Peyer's patch (tissue), 4 donors: Measurements from ENCODE around the gene ARHGEF12. TPM values are rescaled to one million over a fixed set of nuclear protein-coding genes. Genes with fewer than 3 reads are reported as not detected.

Source experiments
- DNase-seq, 3 donors: peaks; one replicate each; pipeline ENCODE4 v3.0.0-alpha.2; 2017 to 2019
- H3K27ac ChIP-seq, 4 donors: fragments of 200-600 bp; sonication (generic); one replicate each; pipeline ENCODE4 v1.5.1; 2016 to 2019
- H3K27me3 ChIP-seq, 2 donors: fragments of 200-600 bp; sonication (generic); one replicate each; pipeline ENCODE4 v1.5.1; 2019
- H3K36me3 ChIP-seq, 3 donors: fragments of 200-600 bp; sonication (generic); one replicate each; pipeline ENCODE4 v1.5.1; 2016 to 2019
- H3K4me1 ChIP-seq, 4 donors: fragments of 200-600 bp; sonication (generic); one replicate each; pipeline ENCODE4 v1.5.1; 2016 to 2019
- H3K4me3 ChIP-seq, 4 donors: fragments of 200-600 bp; sonication (generic); 1 replicate in 3 of 4; 2 replicates in 1 of 4; pipeline ENCODE4 v1.5.1; 2016 to 2019; ENCODE audit warnings: mild to moderate bottlenecking in 1 of 4
- H3K9me3 ChIP-seq, 4 donors: fragments of 200-600 bp; sonication (generic); one replicate each; pipeline ENCODE4 v1.5.1; 2016 to 2019; ENCODE audit warnings: mild to moderate bottlenecking in 1 of 4
- CTCF ChIP-seq, 6 experiments: fragments of 450-650 bp in 4 of 6; fragments of 200-600 bp in 2 of 6; sonication (generic) in 1 of 6; IDR thresholded peaks; one replicate each; pipeline ENCODE4 v1.5.1; 2017 to 2019; ENCODE audit warnings: antibody characterized with exemption in 6 of 6, mild to moderate bottlenecking in 3 of 6, moderate library complexity in 1 of 6
- POLR2A ChIP-seq, 2 donors: fragments of 450-650 bp; IDR thresholded peaks; one replicate each; pipeline ENCODE4 v1.5.1; 2017; ENCODE audit warnings: antibody characterized with exemption in 2 of 2, mild to moderate bottlenecking in 2 of 2, moderate library complexity in 2 of 2
- total RNA-seq, 4 donors: library from RNA; depleted of rRNA; stranded (reverse); fragments of >200 nt; gene quantifications; one replicate each; pipeline ENCODE4 v1.1.0, GENCODE V29; 2016

The ARHGEF12 gene
- total RNA-seq, 4 donors from 2014 or later = 102 to 122 (median 107) TPM

GRCh38 chr11:120529911-120530310, 193.7 kb downstream of the ARHGEF12 start:
- Histone ChIP-seq H3K27me3 (no peaks in the 10 kb centered on the region), H3K9me3 (no peaks in the 10 kb centered on the region), H3K36me3 (no peaks in the 10 kb centered on the region), H3K4me1 (peaks cover 0 to 5% (median 0%) of the 10 kb centered on the region in 4 donors), H3K27ac (no peak overlapping the region), H3K4me3 (no peak overlapping the region)
- no peak for TF ChIP-seq POLR2A (IDR thresholded peaks at IDR 0.05)
- TF ChIP-seq CTCF (IDR thresholded peaks at IDR 0.05) = no peak
- no peak for DNase-seq

GRCh38 chr11:120532082-120532831, 196.0 kb downstream of the ARHGEF12 start:
- Histone ChIP-seq H3K4me1 (peaks cover 0 to 2% (median 0%) of the 10 kb centered on the region in 4 donors), H3K27ac (no peak overlapping the region), H3K36me3 (no peaks in the 10 kb centered on the region), H3K9me3 (no peaks in the 10 kb centered on the region), H3K4me3 (no peak overlapping the region), H3K27me3 (no peaks in the 10 kb centered on the region)
- TF ChIP-seq CTCF (IDR thresholded peaks at IDR 0.05) (no peak), POLR2A (IDR thresholded peaks at IDR 0.05) (no peak)
- no peak for DNase-seq

GRCh38 chr11:120532832-120533196, 196.6 kb downstream of the ARHGEF12 start:
- H3K27me3 ChIP-seq = no peaks in the 10 kb centered on the region
- H3K4me3 ChIP-seq = no peak overlapping the region
- H3K36me3 ChIP-seq = no peaks in the 10 kb centered on the region
- no peaks in the 10 kb centered on the region for H3K4me1 ChIP-seq
- DNase-seq = no peak
- H3K27ac ChIP-seq = no peak overlapping the region
- TF ChIP-seq POLR2A (IDR thresholded peaks at IDR 0.05) (no peak), CTCF (IDR thresholded peaks at IDR 0.05) (no peak)
- H3K9me3 ChIP-seq = no peaks in the 10 kb centered on the region

GRCh38 chr11:120536091-120536796, 200.0 kb downstream of the ARHGEF12 start:
- DNase-seq = no peak
- no peaks in the 10 kb centered on the region for H3K27me3 ChIP-seq
- no peak overlapping the region for H3K27ac ChIP-seq
- H3K4me3 ChIP-seq = no peak overlapping the region
- H3K36me3 ChIP-seq = no peaks in the 10 kb centered on the region
- TF ChIP-seq POLR2A (IDR thresholded peaks at IDR 0.05) (no peak), CTCF (IDR thresholded peaks at IDR 0.05) (no peak)
- no peaks in the 10 kb centered on the region for H3K9me3 ChIP-seq
- no peaks in the 10 kb centered on the region for H3K4me1 ChIP-seq

- no peak for DNase-seq
- Histone ChIP-seq H3K9me3 (no peaks in the 10 kb centered on the region), H3K36me3 (no peaks in the 10 kb centered on the region), H3K27me3 (no peaks in the 10 kb centered on the region), H3K4me1 (no peaks in the 10 kb centered on the region), H3K4me3 (no peak overlapping the region), H3K27ac (no peak overlapping the region)
- TF ChIP-seq CTCF (IDR thresholded peaks at IDR 0.05) (no peak), POLR2A (IDR thresholded peaks at IDR 0.05) (no peak)
These were observed 200.6 kb downstream of the ARHGEF12 start for GRCh38 chr11:120536797-120537169.
